Measurements from ENCODE around the gene PHLDB1.

Gene PHLDB1

GRCh38 chr11:118634431-118635236 is 27.2 kb downstream of the PHLDB1 start:
- no peak overlapping the region for H3K4me3 Mint-ChIP-seq
- H3K27ac Mint-ChIP-seq, result no peak overlapping the region
- no peaks in the 10 kb centered on the region for H3K9me3 Mint-ChIP-seq
- H3K4me1 Mint-ChIP-seq (ENCODE audit: low read depth), result no peaks in the 10 kb centered on the region
- no peaks in the 10 kb centered on the region for H3K27me3 Mint-ChIP-seq
- no peaks in the 10 kb centered on the region for H3K36me3 Mint-ChIP-seq (ENCODE audit: low read depth)
- DNase-seq, result no peak

GRCh38 chr11:118635237-118635591 is 27.8 kb downstream of the PHLDB1 start:
- Mint-ChIP-seq H3K27me3 (no peaks in the 10 kb centered on the region), H3K27ac (no peak overlapping the region), H3K4me1 (ENCODE audit: low read depth) (no peaks in the 10 kb centered on the region), H3K4me3 (no peak overlapping the region), H3K9me3 (no peaks in the 10 kb centered on the region), H3K36me3 (ENCODE audit: low read depth) (no peaks in the 10 kb centered on the region)
- no peak for DNase-seq

- Mint-ChIP-seq H3K27me3 (no peaks in the 10 kb centered on the region), H3K9me3 (no peaks in the 10 kb centered on the region), H3K4me1 (ENCODE audit: low read depth) (no peaks in the 10 kb centered on the region), H3K27ac (no peak overlapping the region), H3K36me3 (ENCODE audit: low read depth) (no peaks in the 10 kb centered on the region), H3K4me3 (no peak overlapping the region)
- no peak for DNase-seq
Observed at GRCh38 chr11:118635642-118636041, 28.2 kb downstream of the PHLDB1 start.

GRCh38 chr11:118636569-118637290 is 29.3 kb downstream of the PHLDB1 start:
- Mint-ChIP-seq H3K9me3 (no peaks in the 10 kb centered on the region), H3K4me3 (no peak overlapping the region), H3K27me3 (no peaks in the 10 kb centered on the region), H3K36me3 (ENCODE audit: low read depth) (no peaks in the 10 kb centered on the region), H3K4me1 (ENCODE audit: low read depth) (no peaks in the 10 kb centered on the region), H3K27ac (no peak overlapping the region)
- DNase-seq, result no peak

- no peaks in the 10 kb centered on the region for H3K4me1 Mint-ChIP-seq (ENCODE audit: low read depth)
- DNase-seq, result no peak
- no peaks in the 10 kb centered on the region for H3K27me3 Mint-ChIP-seq
- H3K36me3 Mint-ChIP-seq (ENCODE audit: low read depth), result no peaks in the 10 kb centered on the region
- H3K27ac Mint-ChIP-seq, result no peak overlapping the region
- H3K9me3 Mint-ChIP-seq, result no peaks in the 10 kb centered on the region
- H3K4me3 Mint-ChIP-seq, result no peak overlapping the region
Observed at GRCh38 chr11:118638726-118639125, 31.3 kb downstream of the PHLDB1 start.

- no peak overlapping the region for H3K4me3 Mint-ChIP-seq
- H3K27me3 Mint-ChIP-seq, result no peaks in the 10 kb centered on the region
- DNase-seq, result no peak
- no peak overlapping the region for H3K27ac Mint-ChIP-seq
- H3K36me3 Mint-ChIP-seq (ENCODE audit: low read depth), result no peaks in the 10 kb centered on the region
- no peaks in the 10 kb centered on the region for H3K9me3 Mint-ChIP-seq
- no peaks in the 10 kb centered on the region for H3K4me1 Mint-ChIP-seq (ENCODE audit: low read depth)
Observed at GRCh38 chr11:118639899-118640298, 32.5 kb downstream of the PHLDB1 start.

GRCh38 chr11:118640332-118641154 is 33.1 kb downstream of the PHLDB1 start:
- Mint-ChIP-seq H3K27me3 (no peaks in the 10 kb centered on the region), H3K9me3 (no peaks in the 10 kb centered on the region), H3K36me3 (ENCODE audit: low read depth) (no peaks in the 10 kb centered on the region), H3K4me1 (ENCODE audit: low read depth) (no peaks in the 10 kb centered on the region), H3K4me3 (no peak overlapping the region), H3K27ac (no peak overlapping the region)
- no peak for DNase-seq

GRCh38 chr11:118641397-118642019 is 34.1 kb downstream of the PHLDB1 start:
- no peak overlapping the region for H3K27ac Mint-ChIP-seq
- no peaks in the 10 kb centered on the region for H3K9me3 Mint-ChIP-seq
- H3K4me1 Mint-ChIP-seq (ENCODE audit: low read depth), result no peaks in the 10 kb centered on the region
- DNase-seq, result no peak
- H3K36me3 Mint-ChIP-seq (ENCODE audit: low read depth), result no peaks in the 10 kb centered on the region
- no peak overlapping the region for H3K4me3 Mint-ChIP-seq
- no peaks in the 10 kb centered on the region for H3K27me3 Mint-ChIP-seq

GRCh38 chr11:118643142-118643994 is 36.0 kb downstream of the PHLDB1 start:
- Mint-ChIP-seq H3K9me3 (no peaks in the 10 kb centered on the region), H3K4me3 (no peak overlapping the region), H3K27me3 (no peaks in the 10 kb centered on the region), H3K36me3 (ENCODE audit: low read depth) (no peaks in the 10 kb centered on the region), H3K27ac (no peak overlapping the region), H3K4me1 (ENCODE audit: low read depth) (no peaks in the 10 kb centered on the region)
- no peak for DNase-seq

GRCh38 chr11:118643995-118644345 is 36.6 kb downstream of the PHLDB1 start:
- no peak for DNase-seq
- no peaks in the 10 kb centered on the region for H3K27me3 Mint-ChIP-seq
- H3K36me3 Mint-ChIP-seq (ENCODE audit: low read depth), result no peaks in the 10 kb centered on the region
- no peak overlapping the region for H3K27ac Mint-ChIP-seq
- no peaks in the 10 kb centered on the region for H3K4me1 Mint-ChIP-seq (ENCODE audit: low read depth)
- no peaks in the 10 kb centered on the region for H3K9me3 Mint-ChIP-seq
- no peak overlapping the region for H3K4me3 Mint-ChIP-seq

GRCh38 chr11:118644496-118644895 is 37.1 kb downstream of the PHLDB1 start:
- H3K4me3 Mint-ChIP-seq, result no peak overlapping the region
- H3K4me1 Mint-ChIP-seq (ENCODE audit: low read depth), result no peaks in the 10 kb centered on the region
- DNase-seq, result no peak
- H3K36me3 Mint-ChIP-seq (ENCODE audit: low read depth), result no peaks in the 10 kb centered on the region
- H3K27me3 Mint-ChIP-seq, result no peaks in the 10 kb centered on the region
- H3K9me3 Mint-ChIP-seq, result no peaks in the 10 kb centered on the region
- H3K27ac Mint-ChIP-seq, result no peak overlapping the region

GRCh38 chr11:118645066-118645715 is 37.8 kb downstream of the PHLDB1 start:
- Mint-ChIP-seq H3K36me3 (ENCODE audit: low read depth) (no peaks in the 10 kb centered on the region), H3K9me3 (no peaks in the 10 kb centered on the region), H3K27ac (no peak overlapping the region), H3K4me1 (ENCODE audit: low read depth) (no peaks in the 10 kb centered on the region), H3K27me3 (no peaks in the 10 kb centered on the region), H3K4me3 (no peak overlapping the region)
- DNase-seq, result no peak

- Mint-ChIP-seq H3K4me1 (ENCODE audit: low read depth) (no peaks in the 10 kb centered on the region), H3K27ac (no peak overlapping the region), H3K36me3 (ENCODE audit: low read depth) (no peaks in the 10 kb centered on the region), H3K9me3 (no peaks in the 10 kb centered on the region), H3K27me3 (no peaks in the 10 kb centered on the region), H3K4me3 (no peak overlapping the region)
- no peak for DNase-seq
Observed at GRCh38 chr11:118646393-118646792, 39.0 kb downstream of the PHLDB1 start.

All from activated T-cell treated with anti-CD3 and anti-CD28 coated beads, Interleukin-2, amount 50 U/mL, for 24 hours (primary cell).